ENCODE results near the gene VAC14.

GRCh38 chr16:70779361-70779760 is 21.6 kb downstream of the VAC14 start:
- TF ChIP-seq CTCF (IDR thresholded peaks at IDR 0.05) = no peak
- no peak for TF ChIP-seq POLR2A (IDR thresholded peaks at IDR 0.05)

Measured in esophagus squamous epithelium (tissue), 4 donors.